HepG2 (cell line): ENCODE data around the gene CNOT1. TPM values are rescaled to one million over a fixed set of nuclear protein-coding genes. Genes with fewer than 3 reads are reported as not detected.

Experiments used
- ATAC-seq: fragments of 200-7000 bp; cut with Tn5 transposase; 3 replicates; pipeline ENCODE4 v1.9.1; 2020; ENCODE audit warnings: mild to moderate bottlenecking, moderate library complexity
- BruUV-seq: library from RNA; stranded (reverse); fragments of 400-500 nt; replicated peaks from 2 replicates; lab custom pipeline; 2021; lab: Mats Ljungman, UMichigan
- CTCF ChIA-PET: fragments of 300-600 bp; formaldehyde crosslinking; extraction: SDS; loops from one replicate; lab custom pipeline; 2021; ENCODE audit warnings: low total read pairs, inconsistent platforms, low intra/inter-chr PET ratio; lab: Yijun Ruan, JAX
- POLR2A ChIA-PET: fragments of 350-600 bp; sonication (Branson Sonifier 250); formaldehyde crosslinking; loops from one replicate; lab custom pipeline; 2020; ENCODE audit warnings: antibody characterized with exemption, inconsistent platforms; lab: Yijun Ruan, JAX
- DNase-seq: peaks from one replicate; pipeline ENCODE4 v3.0.0-alpha.2; 2015; ENCODE audit warnings: low spot score
- FAIRE-seq: peaks from 3 replicates; lab custom pipeline; 2011; peaks lifted over from hg19 to GRCh38; lab: Jason Lieb, UNC
- H2AFZ ChIP-seq: one replicate; pipeline ENCODE4 v1.6.1; 2011; ENCODE audit warnings: low read length, inconsistent platforms
- H3K27ac ChIP-seq: fragments of 300-600 bp; 3 replicates; pipeline ENCODE4 v1.8.0; 2011; ENCODE audit warnings: mixed run types, mild to moderate bottlenecking, mixed read lengths, low read length, inconsistent platforms; ENCODE audit not compliant: insufficient read depth; ENCODE audit errors: extremely low read length
- H3K27me3 ChIP-seq, 2 experiments: fragments of 200-600 bp in 1 of 2; 2 replicates in 1 of 2; 3 replicates in 1 of 2; pipeline versions ENCODE4 v1.6.0 to v1.8.0; 2011; ENCODE audit warnings: low read length in 2 of 2, mild to moderate bottlenecking in 2 of 2, moderate library complexity in 2 of 2, inconsistent platforms in 1 of 2; ENCODE audit not compliant: insufficient read depth in 2 of 2, control insufficient read depth in 1 of 2
- H3K36me3 ChIP-seq, 2 experiments: fragments of 200-600 bp in 1 of 2; replicated peaks in 1 of 2; 2 replicates in 1 of 2; 3 replicates in 1 of 2; pipeline versions ENCODE4 v1.5.1 to v1.8.0; 2011; ENCODE audit warnings: low read length in 2 of 2, inconsistent platforms in 1 of 2; ENCODE audit not compliant: insufficient read depth in 2 of 2, control insufficient read depth in 1 of 2
- H3K4me1 ChIP-seq: 2 replicates; pipeline ENCODE4 v1.5.1; 2012; ENCODE audit warnings: low read length, inconsistent platforms; ENCODE audit not compliant: insufficient read depth
- H3K4me2 ChIP-seq: 2 replicates; pipeline ENCODE4 v1.6.0; 2011; ENCODE audit warnings: low read depth, low read length, inconsistent platforms
- H3K4me3 ChIP-seq, 3 experiments: fragments of 200-600 bp in 1 of 3; sonication (generic), shearing (Covaris generic) in 1 of 3; replicated peaks in 1 of 3; 2 replicates each; pipeline ENCODE4 v1.5.1; 2011 to 2016; ENCODE audit warnings: low read length in 3 of 3, inconsistent platforms in 2 of 3, low read depth in 2 of 3, mild to moderate bottlenecking in 2 of 3, control low read depth in 1 of 3, mixed read lengths in 1 of 3; ENCODE audit not compliant: insufficient read depth in 1 of 3
- H3K79me2 ChIP-seq: one replicate; pipeline ENCODE4 v1.6.1; 2011; ENCODE audit warnings: low read length, inconsistent platforms; ENCODE audit not compliant: insufficient read depth
- H3K9ac ChIP-seq: 2 replicates; pipeline ENCODE4 v1.6.0; 2011; ENCODE audit warnings: mild to moderate bottlenecking, low read depth, low read length, inconsistent platforms; ENCODE audit not compliant: insufficient read depth
- H3K9me3 ChIP-seq: 2 replicates; pipeline ENCODE4 v1.5.1; 2012; ENCODE audit warnings: mild to moderate bottlenecking, low read length
- H4K20me1 ChIP-seq: 2 replicates; pipeline ENCODE4 v1.6.0; 2011; ENCODE audit warnings: inconsistent platforms, mild to moderate bottlenecking, low read length, moderate library complexity; ENCODE audit not compliant: insufficient read depth
- RBFOX2 ChIP-seq: fragments of 200-400 bp; formaldehyde crosslinking; IDR thresholded peaks from 2 replicates; pipeline ENCODE4 v1.6.1; 2017; ENCODE audit warnings: low read depth, mild to moderate bottlenecking, low read length
- SNAPC4 ChIP-seq: sonication (generic); formaldehyde crosslinking; IDR thresholded peaks from 2 replicates; pipeline ENCODE4 v1.4.0; 2020; ENCODE audit warnings: mild to moderate bottlenecking, missing genetic modification reagents
- ZNF207 ChIP-seq: fragments of 450-650 bp; IDR thresholded peaks from 2 replicates; pipeline ENCODE4 v1.6.1; 2016; ENCODE audit warnings: antibody characterized with exemption, borderline replicate concordance
- ZNF746 ChIP-seq: sonication (generic); formaldehyde crosslinking; IDR thresholded peaks from 2 replicates; pipeline ENCODE4 v1.8.0; 2022; ENCODE audit warnings: mild to moderate bottlenecking, missing genetic modification reagents
- WGBS: methylation state at CpG from one replicate; pipeline ENCODE4 v1.1.6; 2017; ENCODE audit warnings: low lambda C conversion rate; 5-methylcytosine and 5-hydroxymethylcytosine counted together
- in situ Hi-C: cut with HindIII; loops from 2 replicates; pipeline ENCODE4 v1.10.0; 2017; ENCODE audit warnings: low pct_unique_long_range_greater_than_20kb; ENCODE audit not compliant: extremely low pct_ligation_motif_present
- intact Hi-C: fragments of 100-400 bp; cut with micrococcal nuclease; formaldehyde crosslinking; loops from one replicate; pipeline ENCODE4 v1.10.0; 2022; ENCODE audit not compliant: unreplicated experiment
- polyA plus RNA-seq, 8 experiments: library from polyadenylated mRNA; depleted of rRNA in 3 of 8; stranded (reverse) in 7 of 8; unstranded in 1 of 8; fragments of >200 nt; fragmentation: Illumina TruSeq in 4 of 8; extraction: Trizol in 4 of 8; gene quantifications; 2 replicates each; pipeline versions ENCODE4 v1.2.1 to v1.2.3, GENCODE V29; 2011 to 2016; ENCODE audit warnings: low read depth in 4 of 8, missing spikeins in 1 of 8, mixed read lengths in 1 of 8; ENCODE audit not compliant: insufficient read depth in 1 of 8
- total RNA-seq, 5 experiments: library from RNA; depleted of rRNA; stranded (reverse); fragments of >200 nt; fragmentation: Illumina TruSeq; extraction: Trizol; gene quantifications; 2 replicates each; pipeline ENCODE4 v1.2.3, GENCODE V29; 2016; ENCODE audit warnings: low read depth in 1 of 5

The CNOT1 gene
- total and polyA plus RNA-seq, 2 of the 13 experiments (the other 11 are each of a cell fraction or from before 2014, with no cell fraction given): 188 to 232 TPM

GRCh38 chr16:58624209-58624608 lies 5.4 kb downstream of the CNOT1 start:
- peaks cover 46% of the 10 kb centered on the region for H4K20me1 ChIP-seq
- TSS peak; percentile 3 for BruUV-seq
- intact Hi-C loops (no loop called here), in situ Hi-C loops (no loop called here)
- WGBS: 91% methylated on average over 7 of the region's 7 CpGs
- H3K4me3 ChIP-seq: no peak overlapping the region
- H3K9ac ChIP-seq: no peak overlapping the region
- H3K27me3 ChIP-seq: no peaks in the 10 kb centered on the region; a peak in 1 of 5 replicates
- H3K4me1 ChIP-seq: peaks cover 24% of the 10 kb centered on the region
- peaks cover 96% of the 10 kb centered on the region for H3K79me2 ChIP-seq
- TF ChIP-seq RBFOX2 (0 out of 2 replicates have a peak, but pooled peaks have one; percentile 3), ZNF746 (CRISPR knock-in tag) (no peak), ZNF207 (no peak), SNAPC4 (CRISPR knock-in tag) (no peak)
- no peak for DNase-seq
- no peak for ATAC-seq
- H2AFZ ChIP-seq: no peak overlapping the region
- H3K4me2 ChIP-seq: no peak overlapping the region
- FAIRE-seq: no peak
- peaks cover 15 to 55% of the 10 kb centered on the region in 2 experiments for H3K36me3 ChIP-seq
- POLR2A ChIA-PET: no interaction called here
- CTCF ChIA-PET: no interaction called here
- H3K9me3 ChIP-seq: no peaks in the 10 kb centered on the region
- H3K27ac ChIP-seq: no peak overlapping the region
